ENCODE measurements around the gene LILRA6.

DNA sequence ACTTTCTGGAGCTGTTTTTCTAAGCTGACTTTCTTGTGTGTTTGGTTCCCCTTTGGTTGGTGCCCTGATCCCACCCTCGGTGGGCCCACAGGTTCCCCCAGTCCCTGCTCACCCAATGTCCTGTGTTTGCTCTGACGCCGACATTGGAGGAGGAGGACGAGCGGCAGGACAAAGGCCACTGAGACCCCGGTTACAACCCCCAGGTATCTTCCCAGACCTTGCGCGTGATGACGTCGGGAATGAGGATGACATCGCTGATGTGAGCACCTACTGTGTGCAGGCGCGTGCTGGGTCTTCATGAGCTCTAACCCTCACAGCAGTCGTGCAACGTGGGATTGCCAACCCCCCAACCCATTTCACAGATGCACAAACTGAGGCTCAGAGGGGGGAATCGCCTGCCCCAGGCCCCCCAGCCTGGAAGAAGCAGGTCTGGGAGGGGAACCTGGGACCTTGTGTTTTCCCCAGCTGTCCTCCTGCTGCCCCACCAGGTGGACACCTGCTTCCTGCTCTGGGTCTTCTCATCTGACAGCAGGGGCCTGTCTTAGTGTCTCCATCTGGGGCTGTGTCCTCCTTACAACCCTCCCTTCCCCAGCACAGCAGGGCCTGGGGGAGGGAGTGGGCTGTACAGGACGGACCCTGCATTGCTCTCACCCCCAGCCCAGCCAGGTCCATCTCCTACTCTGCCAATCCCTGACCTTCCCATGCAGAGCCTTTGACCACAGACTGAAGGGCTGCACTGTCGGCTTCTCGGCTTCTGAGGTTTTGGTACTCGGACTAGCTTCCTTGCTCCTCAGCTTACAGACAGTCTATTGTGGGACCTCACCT lies 4.7 kb upstream of the LILRA6 start:
- TF ChIP-seq, protein P1, sequence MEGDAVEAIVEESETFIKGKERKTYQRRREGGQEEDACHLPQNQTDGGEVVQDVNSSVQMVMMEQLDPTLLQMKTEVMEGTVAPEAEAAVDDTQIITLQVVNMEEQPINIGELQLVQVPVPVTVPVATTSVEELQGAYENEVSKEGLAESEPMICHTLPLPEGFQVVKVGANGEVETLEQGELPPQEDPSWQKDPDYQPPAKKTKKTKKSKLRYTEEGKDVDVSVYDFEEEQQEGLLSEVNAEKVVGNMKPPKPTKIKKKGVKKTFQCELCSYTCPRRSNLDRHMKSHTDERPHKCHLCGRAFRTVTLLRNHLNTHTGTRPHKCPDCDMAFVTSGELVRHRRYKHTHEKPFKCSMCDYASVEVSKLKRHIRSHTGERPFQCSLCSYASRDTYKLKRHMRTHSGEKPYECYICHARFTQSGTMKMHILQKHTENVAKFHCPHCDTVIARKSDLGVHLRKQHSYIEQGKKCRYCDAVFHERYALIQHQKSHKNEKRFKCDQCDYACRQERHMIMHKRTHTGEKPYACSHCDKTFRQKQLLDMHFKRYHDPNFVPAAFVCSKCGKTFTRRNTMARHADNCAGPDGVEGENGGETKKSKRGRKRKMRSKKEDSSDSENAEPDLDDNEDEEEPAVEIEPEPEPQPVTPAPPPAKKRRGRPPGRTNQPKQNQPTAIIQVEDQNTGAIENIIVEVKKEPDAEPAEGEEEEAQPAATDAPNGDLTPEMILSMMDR (IDR thresholded peaks at IDR 0.05), result no peak
- no peak for TF ChIP-seq POLR2AphosphoS5 (IDR thresholded peaks at IDR 0.05)
- no peak for TF ChIP-seq POLR2A (IDR thresholded peaks at IDR 0.05)
